SK-N-SH (cell line): Measurements from ENCODE around the gene NRCAM. TPM values are rescaled to one million over a fixed set of nuclear protein-coding genes. Genes with fewer than 3 reads are reported as not detected.

Experiments used
- CTCF ChIA-PET: fragments of 300-600, 350-600 bp; formaldehyde crosslinking; extraction: SDS; loops from one replicate; lab custom pipeline; 2021; lab: Yijun Ruan, JAX
- POLR2A ChIA-PET: fragments of 350-600 bp; sonication (Branson Sonifier 250); formaldehyde crosslinking; extraction: SDS; loops from one replicate; lab custom pipeline; 2020; ENCODE audit warnings: antibody characterized with exemption, inconsistent platforms; lab: Yijun Ruan, JAX
- DNase-seq: peaks from one replicate; pipeline ENCODE4 v3.0.0; 2012
- H2AFZ ChIP-seq: fragments of 200-600 bp; sonication (generic); 2 replicates; pipeline ENCODE4 v1.8.1; 2016; ENCODE audit warnings: antibody characterized with exemption, mild to moderate bottlenecking, low read depth
- H3F3A ChIP-seq: fragments of 200-600 bp; sonication (generic); replicated peaks from 2 replicates; pipeline ENCODE3; 2016; ENCODE audit warnings: antibody characterized with exemption, mild to moderate bottlenecking; ENCODE audit not compliant: insufficient read depth
- H3K27ac ChIP-seq, 2 experiments: fragments of 200-500 bp in 1 of 2; fragments of 200-600 bp in 1 of 2; sonication (Bioruptor generic) in 1 of 2; sonication (generic), shearing (Covaris generic) in 1 of 2; 2 replicates each; pipeline versions ENCODE4 v1.5.1 to v1.6.1; 2014 to 2016; ENCODE audit warnings: low read depth in 2 of 2, inconsistent platforms in 1 of 2, low read length in 1 of 2, mild to moderate bottlenecking in 1 of 2, mixed read lengths in 1 of 2
- H3K27me3 ChIP-seq: fragments of 200-600 bp; sonication (generic), shearing (Covaris generic); 2 replicates; pipeline ENCODE4 v1.6.1; 2016; ENCODE audit warnings: mixed run types; ENCODE audit not compliant: insufficient read depth
- H3K36me3 ChIP-seq, 2 experiments: fragments of 200-500 bp in 1 of 2; fragments of 200-600 bp in 1 of 2; sonication (Bioruptor generic) in 1 of 2; sonication (generic) in 1 of 2; replicated peaks in 1 of 2; 2 replicates each; pipeline versions ENCODE3 to v1.5.1; 2014 to 2016; ENCODE audit warnings: low read length in 1 of 2, mild to moderate bottlenecking in 1 of 2; ENCODE audit not compliant: insufficient read depth in 2 of 2, control insufficient read depth in 1 of 2
- H3K4me1 ChIP-seq, 2 experiments: fragments of 200-500 bp in 1 of 2; fragments of 200-600 bp in 1 of 2; sonication (Bioruptor generic) in 1 of 2; sonication (generic), shearing (Covaris generic) in 1 of 2; 2 replicates each; pipeline versions ENCODE4 v1.5.1 to v1.6.1; 2014 to 2016; ENCODE audit warnings: low read depth in 1 of 2, low read length in 1 of 2, mixed run types in 1 of 2; ENCODE audit not compliant: insufficient read depth in 2 of 2, control insufficient read depth in 1 of 2
- H3K4me2 ChIP-seq: fragments of 200-600 bp; sonication (generic), shearing (Covaris generic); 2 replicates; pipeline ENCODE4 v1.6.1; 2017; ENCODE audit warnings: mixed run types
- H3K4me3 ChIP-seq, 2 experiments: fragments of 200-500 bp in 1 of 2; fragments of 200-600 bp in 1 of 2; sonication (Bioruptor generic) in 1 of 2; sonication (generic), shearing (Covaris generic) in 1 of 2; 2 replicates each; pipeline versions ENCODE4 v1.5.1 to v1.8.1; 2014 to 2016; ENCODE audit warnings: low read depth in 2 of 2, inconsistent platforms in 1 of 2, low read length in 1 of 2, mild to moderate bottlenecking in 1 of 2, mixed read lengths in 1 of 2, moderate library complexity in 1 of 2
- H3K79me2 ChIP-seq: fragments of 200-600 bp; sonication (generic); 2 replicates; pipeline ENCODE4 v1.8.1; 2017; ENCODE audit warnings: mild to moderate bottlenecking; ENCODE audit not compliant: insufficient read depth
- H3K9ac ChIP-seq: fragments of 200-600 bp; sonication (generic); 2 replicates; pipeline ENCODE4 v1.6.1; 2017; ENCODE audit warnings: mixed run types
- H3K9me2 ChIP-seq: fragments of 200-600 bp; sonication (generic); 2 replicates; pipeline ENCODE4 v1.6.1; 2017; ENCODE audit warnings: mixed run types
- H3K9me3 ChIP-seq: fragments of 200-600 bp; sonication (generic); 2 replicates; pipeline ENCODE4 v1.6.1; 2017; ENCODE audit warnings: mixed run types, mild to moderate bottlenecking, moderate library complexity
- H4K20me1 ChIP-seq: fragments of 200-600 bp; sonication (generic); 2 replicates; pipeline ENCODE4 v1.6.1; 2017; ENCODE audit warnings: mild to moderate bottlenecking, mixed run types; ENCODE audit not compliant: insufficient read depth
- CHD2 ChIP-seq: fragments of 150-350 bp; IDR thresholded peaks from 2 replicates; pipeline ENCODE4 v1.6.1; 2018; ENCODE audit warnings: low read length; ENCODE audit not compliant: partially characterized antibody
- EP300 ChIP-seq, 2 experiments: IDR thresholded peaks; 2 replicates each; pipeline versions ENCODE4 v1.4.0 to v1.6.1; 2012; ENCODE audit warnings: borderline replicate concordance in 1 of 2, low read depth in 1 of 2, low read length in 1 of 2
- EZH2phosphoT487 ChIP-seq: fragments of 200-600 bp; sonication (generic); IDR thresholded peaks from 2 replicates; pipeline ENCODE4 v1.6.1; 2017; ENCODE audit warnings: low read depth, mixed run types, mild to moderate bottlenecking, antibody characterized with exemption, moderate library complexity, borderline replicate concordance
- FOXJ3 ChIP-seq: sonication (generic); formaldehyde crosslinking; IDR thresholded peaks from 2 replicates; pipeline ENCODE4 v1.5.1; 2020; ENCODE audit warnings: mild to moderate bottlenecking, missing genetic modification reagents
- FOXM1 ChIP-seq: IDR thresholded peaks from 2 replicates; pipeline ENCODE4 v1.4.0; 2012; ENCODE audit warnings: low read depth, mild to moderate bottlenecking
- GATA2 ChIP-seq: sonication (generic); formaldehyde crosslinking; IDR thresholded peaks from 2 replicates; pipeline ENCODE4 v1.5.0; 2020; ENCODE audit warnings: mild to moderate bottlenecking, missing genetic modification reagents
- MEF2A ChIP-seq: IDR thresholded peaks from 2 replicates; pipeline ENCODE4 v1.4.0; 2012; ENCODE audit warnings: low read depth, borderline replicate concordance
- NFIC ChIP-seq: IDR thresholded peaks from 2 replicates; pipeline ENCODE4 v1.4.0; 2012; ENCODE audit warnings: borderline replicate concordance
- RAD21 ChIP-seq: IDR thresholded peaks from 2 replicates; pipeline ENCODE4 v1.6.1; 2012; ENCODE audit warnings: mild to moderate bottlenecking, low read length
- RCOR1 ChIP-seq: fragments of 150-350 bp; IDR thresholded peaks from 2 replicates; pipeline ENCODE4 v1.6.1; 2017; ENCODE audit warnings: antibody characterized with exemption, low read length
- RFX5 ChIP-seq: IDR thresholded peaks from 2 replicates; pipeline ENCODE4 v1.6.1; 2012; ENCODE audit warnings: mild to moderate bottlenecking, improper control_type of control experiment, low read length
- SIN3A ChIP-seq: IDR thresholded peaks from 2 replicates; pipeline ENCODE4 v1.6.1; 2012; ENCODE audit warnings: low read depth, mild to moderate bottlenecking, low read length, moderate library complexity, borderline replicate concordance
- YY1 ChIP-seq: IDR thresholded peaks from 2 replicates; pipeline ENCODE4 v1.4.0; 2012; ENCODE audit warnings: low read depth, mild to moderate bottlenecking
- WGBS: methylation state at CpG from one replicate; pipeline ENCODE4 v1.1.6; 2017; ENCODE audit warnings: low lambda C conversion rate; 5-methylcytosine and 5-hydroxymethylcytosine counted together
- polyA plus RNA-seq, 3 experiments: library from polyadenylated mRNA; depleted of rRNA; stranded (reverse); fragments of >200 nt; gene quantifications; 2 replicates each; pipeline ENCODE4 v1.2.3, GENCODE V29; 2012
- TF ChIP-seq, protein P1 (sequence below): IDR thresholded peaks from 2 replicates; pipeline ENCODE4; 2012
- TF ChIP-seq, protein P2 (sequence below): fragments of 150-350 bp; IDR thresholded peaks from 2 replicates; pipeline ENCODE4 v1.6.1; 2016; ENCODE audit warnings: mild to moderate bottlenecking, low read depth, low read length

NRCAM gene
- polyA plus RNA-seq, 1 of the 3 experiments (the other 2 are of a cell fraction), result 1.1 TPM

DNA sequence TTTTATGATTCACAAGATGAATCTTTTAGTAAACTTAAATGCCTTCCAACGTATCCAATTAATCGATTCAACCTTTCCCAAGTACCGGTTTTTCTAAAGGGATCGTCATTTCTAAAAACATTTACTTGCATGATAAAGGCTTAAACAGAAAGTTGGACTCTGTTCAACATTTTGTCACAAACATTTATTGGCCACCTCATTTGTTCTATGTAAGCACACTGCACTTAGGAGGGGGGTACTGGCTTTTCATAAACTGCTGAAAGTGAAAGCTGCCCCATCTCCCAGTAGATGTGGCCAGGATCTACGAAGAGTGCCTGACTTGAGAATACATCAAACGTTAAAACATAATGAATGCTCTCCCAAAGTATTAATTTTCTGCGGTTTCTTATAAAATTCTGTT lies 288.8 kb downstream of the NRCAM start:
- H3K4me2 ChIP-seq, result no peak overlapping the region
- CTCF ChIA-PET, result interaction anchor here (0.6 to 3.0 kb wide), 7 partner anchors 15 to 397 kb away, joined by 3 to 9 read pairs (median 3); partner anchors contain the start of gene NRCAM
- 83% methylated on average over 7 of the region's 7 CpGs for WGBS

GRCh38 chr7:108166687-108167086 lies 289.5 kb downstream of the NRCAM start:
- no peaks in the 10 kb centered on the region for H3F3A ChIP-seq
- no peaks in the 10 kb centered on the region for H4K20me1 ChIP-seq
- H2AFZ ChIP-seq, result no peak overlapping the region
- H3K4me1 ChIP-seq, result no peaks in the 10 kb centered on the region; a peak in 1 of 4 replicates
- H3K9ac ChIP-seq, result no peak overlapping the region
- ChIA-PET POLR2A (no interaction called here), CTCF (interaction anchor here (0.7 to 3.0 kb wide), 7 partner anchors 16 to 331 kb away, joined by 3 to 10 read pairs (median 4); partner anchors contain the start of gene NRCAM)
- no peak overlapping the region for H3K4me2 ChIP-seq
- peaks cover 0 to 7% of the 10 kb centered on the region in 2 experiments for H3K36me3 ChIP-seq
- no peaks in the 10 kb centered on the region for H3K27me3 ChIP-seq
- WGBS, result 82% methylated on average over 5 of the region's 5 CpGs
- no peaks in the 10 kb centered on the region for H3K9me3 ChIP-seq
- H3K27ac ChIP-seq, result no peak overlapping the region
- no peaks in the 10 kb centered on the region for H3K9me2 ChIP-seq
- H3K4me3 ChIP-seq, result no peak overlapping the region
- H3K79me2 ChIP-seq, result no peaks in the 10 kb centered on the region
- DNase-seq, result no peak
- TF ChIP-seq CHD2 (no peak), FOXM1 (no peak), RFX5 (no peak), EZH2phosphoT487 (no peak), RAD21 (no peak), RCOR1 (no peak), SIN3A (no peak), NFIC (no peak), FOXJ3 (CRISPR knock-in tag) (no peak), MEF2A (no peak), YY1 (no peak), GATA2 (no peak)

More for the DNA sequence above, 288.8 kb downstream of the NRCAM start:
- Histone ChIP-seq H3K36me3 (peaks cover 0 to 7% of the 10 kb centered on the region in 2 experiments), H4K20me1 (no peaks in the 10 kb centered on the region), H3K79me2 (no peaks in the 10 kb centered on the region), H3K27ac (no peak overlapping the region), H3F3A (no peaks in the 10 kb centered on the region), H3K9me2 (no peaks in the 10 kb centered on the region), H2AFZ (no peak overlapping the region; the same call in 1 of the 2 replicates), H3K9me3 (no peaks in the 10 kb centered on the region), H3K4me3 (no peak overlapping the region), H3K4me1 (no peaks in the 10 kb centered on the region), H3K9ac (no peak overlapping the region), H3K27me3 (no peaks in the 10 kb centered on the region)
- DNase-seq, result no peak
- no peak for TF ChIP-seq MEF2A
- TF ChIP-seq, protein P1, sequence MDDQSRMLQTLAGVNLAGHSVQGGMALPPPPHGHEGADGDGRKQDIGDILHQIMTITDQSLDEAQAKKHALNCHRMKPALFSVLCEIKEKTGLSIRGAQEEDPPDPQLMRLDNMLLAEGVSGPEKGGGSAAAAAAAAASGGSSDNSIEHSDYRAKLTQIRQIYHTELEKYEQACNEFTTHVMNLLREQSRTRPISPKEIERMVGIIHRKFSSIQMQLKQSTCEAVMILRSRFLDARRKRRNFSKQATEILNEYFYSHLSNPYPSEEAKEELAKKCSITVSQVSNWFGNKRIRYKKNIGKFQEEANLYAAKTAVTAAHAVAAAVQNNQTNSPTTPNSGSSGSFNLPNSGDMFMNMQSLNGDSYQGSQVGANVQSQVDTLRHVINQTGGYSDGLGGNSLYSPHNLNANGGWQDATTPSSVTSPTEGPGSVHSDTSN, result no peak
- no peak for TF ChIP-seq EP300 (IDR thresholded peaks at IDR 0.05; ENCODE audit: borderline replicate concordance in 1 of 2, low read depth in 1 of 2, low read length in 1 of 2)
- TF ChIP-seq, protein P2, sequence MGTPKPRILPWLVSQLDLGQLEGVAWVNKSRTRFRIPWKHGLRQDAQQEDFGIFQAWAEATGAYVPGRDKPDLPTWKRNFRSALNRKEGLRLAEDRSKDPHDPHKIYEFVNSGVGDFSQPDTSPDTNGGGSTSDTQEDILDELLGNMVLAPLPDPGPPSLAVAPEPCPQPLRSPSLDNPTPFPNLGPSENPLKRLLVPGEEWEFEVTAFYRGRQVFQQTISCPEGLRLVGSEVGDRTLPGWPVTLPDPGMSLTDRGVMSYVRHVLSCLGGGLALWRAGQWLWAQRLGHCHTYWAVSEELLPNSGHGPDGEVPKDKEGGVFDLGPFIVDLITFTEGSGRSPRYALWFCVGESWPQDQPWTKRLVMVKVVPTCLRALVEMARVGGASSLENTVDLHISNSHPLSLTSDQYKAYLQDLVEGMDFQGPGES, result no peak
- TF ChIP-seq RFX5, result no peak
- TF ChIP-seq FOXM1, result no peak
- TF ChIP-seq SIN3A, result no peak
- TF ChIP-seq NFIC, result no peak
- TF ChIP-seq GATA2, result no peak
- no peak for TF ChIP-seq FOXJ3 (CRISPR knock-in tag)
- POLR2A ChIA-PET, result no interaction called here
